Hepatocyte (in vitro differentiated cells): ENCODE results near the gene KCNA2. TPM values are rescaled to one million over a fixed set of nuclear protein-coding genes. Genes with fewer than 3 reads are reported as not detected.
A peak's percentile ranks its signal among the peaks of the same experiment; 100 is the strongest.

Experiments
- DNase-seq: peaks from one replicate; pipeline ENCODE4 v3.0.0-alpha.2; 2016; ENCODE audit warnings: low spot score
- H2AFZ ChIP-seq: fragments of 200-600 bp; sonication (generic); 2 replicates; pipeline ENCODE4 v1.6.0; 2016; ENCODE audit warnings: antibody characterized with exemption, mild to moderate bottlenecking
- H3K27ac ChIP-seq: fragments of 200-600 bp; sonication (generic); 2 replicates; pipeline ENCODE4 v1.5.1; 2016; ENCODE audit warnings: mild to moderate bottlenecking
- H3K27me3 ChIP-seq: fragments of 200-600 bp; sonication (generic); 2 replicates; pipeline ENCODE4 v1.6.1; 2016
- H3K36me3 ChIP-seq: fragments of 200-600 bp; sonication (generic); replicated peaks from 2 replicates; pipeline ENCODE4 v1.5.1; 2016; ENCODE audit warnings: low read depth; ENCODE audit not compliant: insufficient read depth
- H3K4me1 ChIP-seq: fragments of 200-600 bp; sonication (generic); 2 replicates; pipeline ENCODE4 v1.5.1; 2016; ENCODE audit warnings: mild to moderate bottlenecking, moderate library complexity; ENCODE audit not compliant: insufficient read depth
- H3K4me2 ChIP-seq: fragments of 200-600 bp; sonication (generic); 2 replicates; pipeline ENCODE4 v1.6.0; 2016
- H3K4me3 ChIP-seq: fragments of 200-600 bp; sonication (generic); 2 replicates; pipeline ENCODE4 v1.5.1; 2016; ENCODE audit warnings: mild to moderate bottlenecking
- H3K79me2 ChIP-seq: fragments of 200-600 bp; sonication (generic); 2 replicates; pipeline ENCODE4 v1.6.0; 2017; ENCODE audit warnings: mild to moderate bottlenecking
- H3K9me2 ChIP-seq: fragments of 200-600 bp; sonication (generic); replicated peaks from 2 replicates; pipeline ENCODE4 v1.6.0; 2017; ENCODE audit warnings: mild to moderate bottlenecking; ENCODE audit not compliant: insufficient read depth
- H3K9me3 ChIP-seq: fragments of 200-600 bp; sonication (generic); 2 replicates; pipeline ENCODE4 v1.5.1; 2016; ENCODE audit warnings: low read depth, mild to moderate bottlenecking
- H4K20me1 ChIP-seq: fragments of 200-600 bp; sonication (generic); 2 replicates; pipeline ENCODE4 v1.6.0; 2016; ENCODE audit warnings: mild to moderate bottlenecking; ENCODE audit not compliant: insufficient read depth, poor library complexity, severe bottlenecking
- CTCF ChIP-seq: fragments of 200-600 bp; sonication (generic); IDR thresholded peaks from 2 replicates; pipeline ENCODE4 v1.5.1; 2016; ENCODE audit warnings: antibody characterized with exemption, mild to moderate bottlenecking; ENCODE audit not compliant: poor library complexity
- EZH2 ChIP-seq: fragments of 200-600 bp; sonication (generic); IDR thresholded peaks from 2 replicates; pipeline ENCODE4 v1.6.1; 2016; ENCODE audit warnings: antibody characterized with exemption, mild to moderate bottlenecking, borderline replicate concordance
- EZH2phosphoT487 ChIP-seq: fragments of 200-600 bp; sonication (generic); IDR thresholded peaks from one replicate; pipeline ENCODE4 v1.6.1; 2018; ENCODE audit warnings: antibody characterized with exemption, mild to moderate bottlenecking, low read depth, moderate library complexity; ENCODE audit not compliant: unreplicated experiment, severe bottlenecking
- WGBS: methylation state at CpG from one replicate; pipeline ENCODE4 v1.1.6; 2016; ENCODE audit warnings: low lambda C conversion rate; ENCODE audit errors: missing lambda C conversion rate; 5-methylcytosine and 5-hydroxymethylcytosine counted together
- polyA plus RNA-seq: library from polyadenylated mRNA; unstranded; fragments of >200 nt; fragmentation: Nextera tagmentation; extraction: Ambion mirVana; gene quantifications from 2 replicates; pipeline ENCODE4 v1.2.1, GENCODE V29; 2016
- total RNA-seq: library from RNA; depleted of rRNA; stranded (reverse); fragments of >200 nt; gene quantifications from 2 replicates; pipeline ENCODE4 v1.2.3, GENCODE V29; 2014

KCNA2 gene
- total and polyA plus RNA-seq, 2 experiments from 2014 or later = 0.40 to 0.80 TPM

GRCh38 chr1:110554871-110555801, 51.0 kb downstream of the KCNA2 start:
- TF ChIP-seq EZH2phosphoT487 = no peak
- no peak for TF ChIP-seq EZH2
- TF ChIP-seq CTCF = peak; percentile 77
- peaks cover 81% of the 10 kb centered on the region for H3K27me3 ChIP-seq
- WGBS = 11% methylated on average over 52 of the region's 53 CpGs

GRCh38 chr1:110551278-110551809, 54.8 kb downstream of the KCNA2 start:
- WGBS = 92% methylated on average over 1 of the region's 1 CpG
- Histone ChIP-seq H2AFZ (no peak overlapping the region), H3K27me3 (peaks cover 52% of the 10 kb centered on the region)

More at GRCh38 chr1:110554871-110555801, 51.0 kb downstream of the KCNA2 start:
- Histone ChIP-seq H2AFZ (no peak overlapping the region), H3K27ac (no peak overlapping the region), H3K79me2 (no peaks in the 10 kb centered on the region), H3K9me3 (no peaks in the 10 kb centered on the region), H3K4me3 (no peak overlapping the region), H3K9me2 (no peaks in the 10 kb centered on the region), H3K36me3 (no peaks in the 10 kb centered on the region), H4K20me1 (no peaks in the 10 kb centered on the region), H3K4me1 (no peaks in the 10 kb centered on the region), H3K4me2 (peak overlapping the region; percentile 92)
- DNase-seq = peak; percentile 63

GRCh38 chr1:110549831-110550230, 56.3 kb downstream of the KCNA2 start:
- Histone ChIP-seq H3K27ac (no peak overlapping the region), H3K4me3 (no peak overlapping the region), H3K9me2 (no peaks in the 10 kb centered on the region), H3K36me3 (no peaks in the 10 kb centered on the region), H3K4me2 (no peak overlapping the region), H3K9me3 (no peaks in the 10 kb centered on the region), H4K20me1 (no peaks in the 10 kb centered on the region), H3K27me3 (peaks cover 39% of the 10 kb centered on the region), H2AFZ (no peak overlapping the region), H3K79me2 (no peaks in the 10 kb centered on the region), H3K4me1 (no peaks in the 10 kb centered on the region)
- WGBS = 51% methylated on average over 2 of the region's 2 CpGs
- TF ChIP-seq EZH2phosphoT487 = no peak
- no peak for TF ChIP-seq EZH2
- no peak for TF ChIP-seq CTCF
- DNase-seq = no peak

More at GRCh38 chr1:110551278-110551809, 54.8 kb downstream of the KCNA2 start:
- H3K9me3 ChIP-seq = no peaks in the 10 kb centered on the region
- H3K36me3 ChIP-seq = no peaks in the 10 kb centered on the region
- no peak overlapping the region for H3K27ac ChIP-seq
- no peaks in the 10 kb centered on the region for H4K20me1 ChIP-seq
- no peak overlapping the region for H3K4me2 ChIP-seq
- H3K4me3 ChIP-seq = no peak overlapping the region
- TF ChIP-seq EZH2phosphoT487 = no peak
- TF ChIP-seq EZH2 = no peak
- TF ChIP-seq CTCF = no peak
- H3K4me1 ChIP-seq = no peaks in the 10 kb centered on the region
- no peaks in the 10 kb centered on the region for H3K79me2 ChIP-seq
- no peak for DNase-seq
- no peaks in the 10 kb centered on the region for H3K9me2 ChIP-seq
